ENCODE data around the gene PTPRK.
"Not testable (repeated sequence)": the region's sequence is repeated elsewhere in the genome, so short reads cannot be mapped to it uniquely, and the experiment has no call there.

Gene PTPRK

DNA sequence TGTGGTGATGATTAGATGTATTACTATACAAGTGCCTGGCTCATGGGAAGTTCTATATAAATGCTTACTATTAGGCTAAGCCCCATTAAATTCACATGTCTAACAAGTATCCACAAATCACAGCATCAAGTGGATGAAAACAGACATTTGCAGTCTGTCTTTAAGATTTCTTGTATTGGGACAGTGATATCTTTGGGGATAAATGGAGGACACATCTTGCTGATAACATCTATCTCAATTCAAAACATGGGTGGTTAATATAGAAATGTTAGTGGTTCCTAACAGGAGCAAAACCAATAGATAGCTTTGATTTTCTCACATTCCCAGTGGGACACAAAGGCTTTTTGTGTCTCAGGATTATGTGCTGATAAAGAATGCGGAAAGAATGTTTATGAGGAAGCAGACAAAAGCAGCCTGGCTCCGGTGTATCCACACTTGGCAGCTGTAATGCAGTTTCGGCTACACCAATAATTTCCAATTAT is 29.3 kb downstream of the PTPRK start:
- TF ChIP-seq ZNF274 (IDR thresholded peaks at IDR 0.05; ENCODE audit: low read depth, low read length): no peak
- peak overlapping the region; percentile 23; the same call in 1 of the 2 replicates for H3K4me3 ChIP-seq (ENCODE audit: low read length)

DNA sequence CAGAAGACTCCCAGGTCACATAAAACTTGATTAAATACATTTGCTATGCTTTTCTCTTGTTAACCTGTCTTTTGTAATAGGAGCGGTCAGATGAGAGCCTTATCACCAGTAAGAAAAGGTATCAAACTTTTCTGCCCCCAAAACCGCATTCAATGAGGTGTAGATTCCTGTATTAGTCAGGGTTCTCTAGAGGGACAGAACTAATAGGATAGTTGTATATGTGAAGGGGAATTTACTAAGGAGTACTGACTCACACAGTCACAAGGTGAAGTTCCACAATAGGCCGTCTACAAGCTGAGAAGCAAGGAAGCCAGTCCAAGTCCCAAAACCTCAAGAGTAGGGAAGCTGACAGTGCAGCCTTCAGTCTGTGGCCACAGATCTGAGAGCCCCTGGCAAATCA is 32.7 kb downstream of the PTPRK start:
- TF ChIP-seq ZNF274 (IDR thresholded peaks at IDR 0.05; ENCODE audit: low read depth, low read length): no peak
- H3K4me3 ChIP-seq (ENCODE audit: low read length): no peak overlapping the region

DNA sequence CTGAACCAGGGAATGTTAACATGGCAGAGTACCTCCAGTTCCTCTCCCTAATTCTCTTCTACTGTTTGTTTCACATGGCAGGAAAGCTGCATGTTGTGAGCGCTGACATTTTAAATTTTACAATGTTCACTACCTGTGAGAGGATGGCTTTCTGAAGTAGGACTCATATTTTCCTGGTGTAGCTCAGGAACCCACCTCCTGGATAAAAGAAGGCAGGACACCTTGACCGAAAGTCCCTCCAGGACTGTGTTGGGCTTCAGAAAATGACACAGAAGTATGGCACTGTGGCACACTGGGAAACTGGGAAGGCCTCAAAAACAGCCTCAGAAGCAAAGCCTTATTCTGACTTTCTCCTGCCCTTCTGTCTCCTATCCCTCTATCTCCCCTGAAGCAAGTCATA is 33.3 kb downstream of the PTPRK start:
- no peak for TF ChIP-seq ZNF274 (IDR thresholded peaks at IDR 0.05; ENCODE audit: low read depth, low read length)
- H3K4me3 ChIP-seq (ENCODE audit: low read length): no peak overlapping the region

DNA sequence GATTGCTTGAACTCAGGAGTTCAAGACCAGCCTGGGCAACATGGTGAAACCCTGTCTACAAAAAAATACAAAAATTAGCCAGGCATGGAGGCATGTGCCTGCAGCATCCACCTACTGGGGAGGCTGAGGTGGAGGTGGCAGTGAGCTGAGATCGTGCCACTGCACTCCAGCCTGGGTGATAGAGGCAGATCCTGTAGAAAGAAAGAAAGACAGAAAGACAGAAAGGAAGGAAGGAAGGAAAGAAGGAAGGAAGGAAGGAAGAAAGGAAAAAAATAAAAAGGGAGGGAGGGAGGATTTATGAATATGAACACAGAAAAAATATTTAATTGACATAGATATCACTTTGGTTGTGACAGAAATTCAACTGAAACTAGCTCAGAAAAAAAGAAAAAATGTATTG is 33.8 kb downstream of the PTPRK start:
- not testable (repeated sequence) for H3K4me3 ChIP-seq (ENCODE audit: low read length)

DNA sequence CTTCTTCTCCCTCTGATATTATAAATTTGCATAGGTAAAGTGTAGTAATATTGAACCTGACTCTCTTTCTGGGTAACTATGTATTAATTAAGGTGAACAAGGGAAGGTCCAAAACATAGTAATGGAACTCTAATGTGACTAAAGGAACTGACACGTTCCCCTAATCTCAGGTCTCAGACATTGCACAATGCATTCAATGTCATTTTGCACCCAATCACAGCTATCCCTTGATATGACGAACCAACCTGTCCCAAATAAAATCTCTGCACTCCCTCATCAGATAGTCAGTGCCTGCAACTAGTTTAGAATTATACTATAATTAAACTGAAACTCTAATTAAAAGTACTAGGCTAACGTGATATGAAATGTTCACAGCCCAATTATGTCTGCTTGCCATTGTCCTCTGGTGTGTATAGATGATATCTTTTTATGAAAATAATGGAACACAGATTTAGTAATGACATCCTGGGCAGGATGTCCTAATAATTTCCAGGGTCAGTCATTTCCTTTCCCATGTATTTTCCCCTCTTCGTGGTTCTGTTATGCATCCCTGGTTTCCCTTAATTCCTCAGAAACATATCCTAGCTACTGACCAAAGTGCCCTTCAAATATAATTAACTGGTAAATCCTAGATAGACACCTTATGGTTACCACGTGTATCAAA is 36.8 kb downstream of the PTPRK start:
- no peak overlapping the region for H3K4me3 ChIP-seq (ENCODE audit: low read length)
- no peak for TF ChIP-seq ZNF274 (IDR thresholded peaks at IDR 0.05; ENCODE audit: low read depth, low read length)

DNA sequence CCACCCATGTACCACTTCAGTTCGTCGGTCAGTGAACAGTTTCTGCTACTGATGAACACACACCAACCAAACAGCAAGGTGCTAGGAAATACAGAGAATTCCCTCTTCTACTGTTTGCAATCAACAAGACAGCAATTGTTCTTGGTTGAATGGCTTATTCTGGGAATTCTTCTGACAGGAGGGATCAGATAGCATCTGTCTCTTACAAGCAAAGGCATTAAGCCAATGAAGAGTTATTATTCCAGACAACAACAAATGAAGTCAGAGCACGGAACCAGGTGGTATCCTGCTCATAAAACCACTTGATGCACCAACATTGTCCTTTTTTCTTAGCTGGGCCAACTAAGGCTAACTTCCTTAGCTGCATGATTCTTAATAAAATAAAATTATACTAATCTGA is 37.8 kb downstream of the PTPRK start:
- H3K4me3 ChIP-seq (ENCODE audit: low read length): no peak overlapping the region
- TF ChIP-seq ZNF274 (IDR thresholded peaks at IDR 0.05; ENCODE audit: low read depth, low read length): no peak

DNA sequence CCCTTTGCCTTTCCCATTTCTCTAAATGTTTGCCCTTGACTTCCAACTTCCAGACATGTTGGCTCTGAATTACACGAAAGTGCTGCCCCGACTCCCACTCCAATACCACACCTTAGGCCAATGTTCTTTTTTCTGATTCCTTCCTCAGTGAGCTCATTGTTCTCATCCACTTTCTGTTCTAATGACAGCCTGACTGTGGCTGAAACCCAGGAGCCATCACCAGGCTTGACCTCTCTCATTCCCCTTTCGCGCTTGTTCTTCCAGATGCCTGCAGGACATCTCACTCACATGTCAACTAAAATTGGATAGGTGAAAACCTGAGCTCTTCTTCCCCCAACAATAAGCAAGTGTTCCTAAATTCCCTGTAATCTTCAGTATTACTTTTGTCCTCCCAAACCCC is 40.4 kb downstream of the PTPRK start:
- no peak overlapping the region for H3K4me3 ChIP-seq (ENCODE audit: low read length)
- TF ChIP-seq ZNF274 (IDR thresholded peaks at IDR 0.05; ENCODE audit: low read depth, low read length): no peak

DNA sequence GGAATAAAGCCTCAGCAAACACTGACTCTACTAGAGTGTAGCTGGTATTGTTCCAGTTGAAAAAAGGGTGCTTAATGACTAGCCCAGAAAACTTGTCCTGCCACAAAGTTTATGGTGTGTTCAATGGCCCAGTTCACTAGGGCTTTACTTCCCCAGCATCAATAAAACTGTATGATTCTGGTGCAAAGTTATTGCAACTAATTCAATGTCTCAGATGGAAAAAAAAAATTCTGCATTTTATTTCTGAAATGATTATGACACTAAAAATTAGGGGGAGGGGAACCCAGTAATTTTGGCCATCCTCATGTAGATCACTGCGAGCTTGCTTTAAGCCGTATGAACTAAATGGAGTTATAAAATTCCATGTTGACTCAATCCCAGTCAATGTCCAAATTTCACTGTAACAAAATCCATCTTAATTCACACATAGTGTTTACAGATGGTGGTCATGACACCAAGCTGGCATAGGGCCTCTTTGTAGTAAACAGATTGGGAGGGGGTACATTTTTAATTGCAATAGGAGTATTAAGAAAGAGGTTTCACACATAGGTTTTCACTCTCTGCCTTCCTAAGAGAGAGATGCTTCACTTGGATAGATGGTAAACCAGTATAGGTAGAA is 41.2 kb downstream of the PTPRK start:
- TF ChIP-seq ZNF274 (IDR thresholded peaks at IDR 0.05; ENCODE audit: low read depth, low read length): no peak
- no peak overlapping the region for H3K4me3 ChIP-seq (ENCODE audit: low read length)

DNA sequence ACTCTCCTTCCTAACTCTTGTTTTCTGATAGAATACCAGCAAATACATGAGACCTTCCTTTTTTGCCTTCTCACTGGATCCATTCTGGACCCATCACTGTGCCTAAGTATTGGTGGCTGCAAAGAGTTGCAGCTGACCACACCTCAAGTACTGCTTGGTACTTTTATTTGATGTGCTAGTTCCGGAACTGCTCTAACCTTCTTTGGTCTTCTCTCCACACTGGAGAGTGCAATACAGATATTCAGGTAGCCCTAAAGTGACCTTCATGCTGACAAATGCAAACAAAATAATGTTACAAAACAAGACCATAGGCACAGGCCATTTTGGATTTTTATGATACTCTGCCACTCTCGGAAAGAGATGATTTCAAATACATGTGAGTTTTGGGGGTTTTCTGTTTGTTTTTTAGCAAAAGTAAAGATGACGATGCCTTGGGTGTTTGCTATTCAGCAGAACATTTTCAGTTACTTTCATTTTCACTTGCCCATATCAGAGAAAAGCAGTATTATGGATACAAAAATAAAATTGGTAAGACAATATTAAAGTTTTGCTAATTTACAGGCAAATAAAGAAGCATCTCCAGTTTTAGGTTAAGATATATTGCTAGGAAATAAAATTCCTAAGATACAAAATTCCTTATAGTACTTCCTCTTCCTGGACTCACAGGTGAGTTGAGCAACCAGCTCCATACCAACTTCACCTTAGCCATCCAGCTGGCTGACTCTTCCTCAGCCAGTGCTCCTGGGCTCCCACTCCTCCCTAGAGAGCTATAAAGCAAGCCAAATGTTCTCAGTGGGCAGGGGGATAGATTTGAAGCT is 42.0 kb downstream of the PTPRK start:
- no peak overlapping the region; the same call in 1 of the 2 replicates for H3K4me3 ChIP-seq (ENCODE audit: low read length)
- no peak for TF ChIP-seq ZNF274 (IDR thresholded peaks at IDR 0.05; ENCODE audit: low read depth, low read length)

DNA sequence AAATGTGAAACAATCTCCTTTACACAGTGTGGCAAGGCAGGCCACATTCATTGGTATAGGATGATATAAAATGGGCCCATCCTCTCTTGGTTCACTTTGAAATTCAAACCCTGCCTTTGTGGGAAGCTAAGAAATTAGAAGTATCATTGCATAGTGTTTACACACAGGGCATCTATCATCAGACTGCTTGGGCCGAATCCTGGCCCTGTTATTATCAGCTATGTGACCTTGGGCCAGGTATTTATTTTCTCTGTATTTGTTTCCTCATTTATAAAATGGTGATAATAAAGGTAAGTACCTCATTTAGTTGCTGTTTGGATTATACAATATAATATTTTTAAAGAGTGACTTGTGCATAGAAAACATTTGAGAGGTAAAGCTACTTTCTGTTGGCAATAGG is 45.5 kb downstream of the PTPRK start:
- no peak for TF ChIP-seq ZNF274 (IDR thresholded peaks at IDR 0.05; ENCODE audit: low read depth, low read length)
- H3K4me3 ChIP-seq (ENCODE audit: low read length): no peak overlapping the region

DNA sequence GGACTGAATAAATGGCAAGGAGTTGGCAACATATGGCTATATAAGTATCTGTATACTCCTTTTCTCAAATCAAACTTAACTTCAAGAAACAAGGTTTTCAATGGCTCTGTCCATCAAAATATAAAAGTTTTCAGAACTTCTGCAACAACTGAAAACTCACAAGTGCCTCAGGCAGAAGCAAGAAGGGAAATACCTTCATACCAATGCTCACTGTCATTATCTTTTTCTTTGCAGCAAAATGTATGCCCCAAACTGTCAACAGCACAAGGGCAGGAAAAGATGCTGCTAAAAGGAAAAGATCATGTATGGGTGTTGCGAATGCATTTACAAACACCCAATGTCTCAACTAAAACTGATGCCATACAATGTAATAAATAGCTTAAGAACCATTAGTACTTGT is 45.9 kb downstream of the PTPRK start:
- no peak for TF ChIP-seq ZNF274 (IDR thresholded peaks at IDR 0.05; ENCODE audit: low read depth, low read length)
- no peak overlapping the region for H3K4me3 ChIP-seq (ENCODE audit: low read length)

DNA sequence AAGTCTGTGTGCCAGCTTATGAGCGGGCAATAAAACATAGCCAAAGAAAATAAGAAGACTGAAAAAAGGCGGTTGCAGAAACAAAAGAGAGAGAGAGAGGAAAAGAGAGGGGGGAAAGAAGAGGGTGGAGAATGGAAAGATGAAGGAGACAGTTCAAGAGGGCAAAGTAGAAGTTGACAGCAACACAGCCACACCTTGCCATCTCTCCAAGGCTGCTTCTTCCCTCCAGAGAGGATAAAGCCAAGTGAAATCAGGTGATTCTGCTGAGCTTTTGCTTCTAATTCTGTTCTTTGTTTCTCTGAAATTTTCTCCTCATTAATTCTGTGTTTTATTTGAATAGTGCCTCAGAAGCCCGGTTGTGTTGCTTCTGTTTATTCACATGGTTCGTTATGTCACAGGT is 48.5 kb downstream of the PTPRK start:
- no peak for TF ChIP-seq ZNF274 (IDR thresholded peaks at IDR 0.05; ENCODE audit: low read depth, low read length)
- no peak overlapping the region for H3K4me3 ChIP-seq (ENCODE audit: low read length)

DNA sequence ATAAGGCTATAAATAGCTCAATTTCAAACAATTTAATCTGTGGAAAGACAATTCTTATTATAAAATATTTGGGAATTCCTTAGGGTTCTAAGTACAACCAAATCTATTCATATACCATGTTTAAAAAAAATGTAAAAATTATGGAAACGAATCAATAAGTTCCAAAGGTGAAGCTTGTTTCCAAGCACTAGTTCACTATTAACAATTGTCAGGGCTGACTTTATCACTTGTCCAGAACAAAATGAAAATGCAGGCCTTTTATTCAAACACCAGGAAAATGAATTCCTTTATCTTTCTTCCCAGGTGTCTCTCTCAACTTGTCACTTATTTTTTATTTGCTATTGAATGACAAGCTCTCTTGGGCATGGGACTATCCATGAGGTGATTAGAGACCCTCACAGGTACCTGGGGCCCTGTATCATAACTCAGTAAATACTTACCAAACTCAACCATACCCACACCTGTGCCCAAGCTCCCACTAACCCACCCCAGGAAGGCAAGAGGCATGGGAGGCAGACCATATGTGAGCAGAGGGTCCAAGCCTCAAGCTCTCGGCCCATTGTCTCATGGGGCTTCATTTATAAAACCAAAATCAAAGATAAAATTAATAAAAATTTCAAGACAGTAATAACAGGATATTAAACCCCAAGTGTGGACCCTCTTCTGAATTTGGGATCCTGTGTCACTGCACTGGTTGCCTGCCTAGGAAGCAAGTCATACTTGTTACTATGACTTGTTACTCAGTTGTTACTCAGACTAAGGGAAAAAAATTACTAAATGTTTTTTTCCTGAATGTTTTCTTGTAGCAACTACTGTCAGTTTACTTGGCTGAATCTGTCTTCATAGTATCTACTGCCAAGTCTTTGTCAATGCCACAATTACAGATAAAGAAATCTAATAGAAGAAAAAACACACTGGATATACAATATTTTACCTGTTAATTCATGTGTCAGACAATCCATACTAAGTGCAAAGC is 54.7 kb downstream of the PTPRK start:
- TF ChIP-seq ZNF274 (IDR thresholded peaks at IDR 0.05; ENCODE audit: low read depth, low read length): no peak
- H3K4me3 ChIP-seq (ENCODE audit: low read length): no peak overlapping the region

DNA sequence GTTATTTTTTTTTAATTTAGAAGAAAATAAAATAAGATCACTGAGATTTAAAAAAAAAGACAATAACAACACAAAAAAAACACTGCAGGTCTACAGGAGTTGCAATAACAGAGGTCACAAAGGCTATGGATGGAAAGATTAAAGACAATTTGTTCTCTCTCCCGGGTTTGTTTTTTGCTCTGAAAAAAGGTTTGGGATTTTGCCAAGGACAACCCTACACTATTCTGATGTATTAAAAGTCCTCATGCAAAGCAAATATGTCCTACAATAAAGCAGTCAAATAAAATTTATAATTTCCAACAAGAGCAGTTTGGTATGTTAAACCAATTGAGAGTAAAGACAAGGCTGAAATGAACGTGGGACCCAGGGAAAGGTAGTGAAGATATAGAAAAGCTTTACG is 55.6 kb downstream of the PTPRK start:
- H3K4me3 ChIP-seq (ENCODE audit: low read length): no peak overlapping the region
- no peak for TF ChIP-seq ZNF274 (IDR thresholded peaks at IDR 0.05; ENCODE audit: low read depth, low read length)
